Measurements from ENCODE around the gene FAM193B.

Gene FAM193B

GRCh38 chr5:177554474-177555111, at the start of gene FAM193B:
Gene FAM193B (minus strand): TSS chr5:177554563. CDS start chr5:177554458, 105 bp downstream.
- H3K9me3 ChIP-seq (ENCODE audit: control insufficient read depth, insufficient read depth, low read length), result no peaks in the 10 kb centered on the region
- peaks cover 7% of the 10 kb centered on the region for H3K4me1 ChIP-seq (ENCODE audit: control insufficient read depth, insufficient read depth, low read length)
- peak within 1 kb of the TSS; percentile 57 for H3K9ac ChIP-seq (ENCODE audit: low read depth, low read length)
- H3K4me3 ChIP-seq (ENCODE audit: low read depth, low read length), result peak within 1 kb of the TSS; percentile 80
- H3K36me3 ChIP-seq (ENCODE audit: control insufficient read depth, insufficient read depth, low read length), result no peaks in the 10 kb centered on the region
- no peaks in the 10 kb centered on the region for H3K27me3 ChIP-seq (ENCODE audit: control insufficient read depth, insufficient read depth, low read length)

GRCh38 chr5:177604116-177604521, 49.8 kb upstream of the FAM193B start:
- Histone ChIP-seq H3K9ac (ENCODE audit: low read depth, low read length) (no peak overlapping the region), H3K4me1 (ENCODE audit: control insufficient read depth, insufficient read depth, low read length) (peaks cover 4% of the 10 kb centered on the region), H3K27me3 (ENCODE audit: control insufficient read depth, insufficient read depth, low read length) (no peaks in the 10 kb centered on the region), H3K4me3 (ENCODE audit: low read depth, low read length) (no peak overlapping the region), H3K9me3 (ENCODE audit: control insufficient read depth, insufficient read depth, low read length) (no peaks in the 10 kb centered on the region), H3K36me3 (ENCODE audit: control insufficient read depth, insufficient read depth, low read length) (peaks cover 7% of the 10 kb centered on the region)

GRCh38 chr5:177603631-177604030, 49.3 kb upstream of the FAM193B start:
- Histone ChIP-seq H3K4me1 (ENCODE audit: control insufficient read depth, insufficient read depth, low read length) (peaks cover 4% of the 10 kb centered on the region), H3K36me3 (ENCODE audit: control insufficient read depth, insufficient read depth, low read length) (peaks cover 2% of the 10 kb centered on the region), H3K9me3 (ENCODE audit: control insufficient read depth, insufficient read depth, low read length) (no peaks in the 10 kb centered on the region), H3K9ac (ENCODE audit: low read depth, low read length) (no peak overlapping the region), H3K4me3 (ENCODE audit: low read depth, low read length) (no peak overlapping the region), H3K27me3 (ENCODE audit: control insufficient read depth, insufficient read depth, low read length) (no peaks in the 10 kb centered on the region)

GRCh38 chr5:177602458-177602830, 48.1 kb upstream of the FAM193B start:
- Histone ChIP-seq H3K36me3 (ENCODE audit: control insufficient read depth, insufficient read depth, low read length) (no peaks in the 10 kb centered on the region), H3K4me3 (ENCODE audit: low read depth, low read length) (no peak overlapping the region), H3K9me3 (ENCODE audit: control insufficient read depth, insufficient read depth, low read length) (no peaks in the 10 kb centered on the region), H3K9ac (ENCODE audit: low read depth, low read length) (no peak overlapping the region), H3K4me1 (ENCODE audit: control insufficient read depth, insufficient read depth, low read length) (no peaks in the 10 kb centered on the region), H3K27me3 (ENCODE audit: control insufficient read depth, insufficient read depth, low read length) (peaks cover 3% of the 10 kb centered on the region)

- H3K9ac ChIP-seq (ENCODE audit: low read depth, low read length), result no peak overlapping the region
- H3K4me1 ChIP-seq (ENCODE audit: control insufficient read depth, insufficient read depth, low read length), result no peaks in the 10 kb centered on the region
- no peaks in the 10 kb centered on the region for H3K36me3 ChIP-seq (ENCODE audit: control insufficient read depth, insufficient read depth, low read length)
- H3K4me3 ChIP-seq (ENCODE audit: low read depth, low read length), result no peak overlapping the region
- peaks cover 3% of the 10 kb centered on the region for H3K27me3 ChIP-seq (ENCODE audit: control insufficient read depth, insufficient read depth, low read length)
- no peaks in the 10 kb centered on the region for H3K9me3 ChIP-seq (ENCODE audit: control insufficient read depth, insufficient read depth, low read length)
Measured at GRCh38 chr5:177601577-177602457, 47.5 kb upstream of the FAM193B start.

GRCh38 chr5:177601126-177601525, 46.8 kb upstream of the FAM193B start:
- no peak overlapping the region for H3K9ac ChIP-seq (ENCODE audit: low read depth, low read length)
- H3K36me3 ChIP-seq (ENCODE audit: control insufficient read depth, insufficient read depth, low read length), result peaks cover under 1% of the 10 kb centered on the region
- H3K27me3 ChIP-seq (ENCODE audit: control insufficient read depth, insufficient read depth, low read length), result peaks cover 3% of the 10 kb centered on the region
- peak overlapping the region; percentile 51 for H3K4me3 ChIP-seq (ENCODE audit: low read depth, low read length)
- no peaks in the 10 kb centered on the region for H3K9me3 ChIP-seq (ENCODE audit: control insufficient read depth, insufficient read depth, low read length)
- no peaks in the 10 kb centered on the region for H3K4me1 ChIP-seq (ENCODE audit: control insufficient read depth, insufficient read depth, low read length)

- H3K4me3 ChIP-seq (ENCODE audit: low read depth, low read length), result peak overlapping the region; percentile 51
- no peaks in the 10 kb centered on the region for H3K9me3 ChIP-seq (ENCODE audit: control insufficient read depth, insufficient read depth, low read length)
- H3K36me3 ChIP-seq (ENCODE audit: control insufficient read depth, insufficient read depth, low read length), result peaks cover 6% of the 10 kb centered on the region
- H3K9ac ChIP-seq (ENCODE audit: low read depth, low read length), result peak overlapping the region; percentile 55
- peaks cover 3% of the 10 kb centered on the region for H3K27me3 ChIP-seq (ENCODE audit: control insufficient read depth, insufficient read depth, low read length)
- H3K4me1 ChIP-seq (ENCODE audit: control insufficient read depth, insufficient read depth, low read length), result no peaks in the 10 kb centered on the region
Measured at GRCh38 chr5:177600508-177601018, 46.2 kb upstream of the FAM193B start.

- peak within 1 kb of the TSS; percentile 51 for H3K4me3 ChIP-seq (ENCODE audit: low read depth, low read length)
- H3K27me3 ChIP-seq (ENCODE audit: control insufficient read depth, insufficient read depth, low read length), result peaks cover 3% of the 10 kb centered on the region
- H3K4me1 ChIP-seq (ENCODE audit: control insufficient read depth, insufficient read depth, low read length), result no peaks in the 10 kb centered on the region
- peak within 1 kb of the TSS; percentile 55 for H3K9ac ChIP-seq (ENCODE audit: low read depth, low read length)
- H3K36me3 ChIP-seq (ENCODE audit: control insufficient read depth, insufficient read depth, low read length), result peaks cover 12% of the 10 kb centered on the region
- no peaks in the 10 kb centered on the region for H3K9me3 ChIP-seq (ENCODE audit: control insufficient read depth, insufficient read depth, low read length)
Measured at GRCh38 chr5:177599731-177600507, 45.6 kb upstream of the FAM193B start, which contains the start of gene B4GALT7. Gene B4GALT7 (plus strand): TSS chr5:177600132. CDS start chr5:177600211, 79 bp downstream.

GRCh38 chr5:177598477-177598876, 44.1 kb upstream of the FAM193B start:
- H3K36me3 ChIP-seq (ENCODE audit: control insufficient read depth, insufficient read depth, low read length), result peaks cover 27% of the 10 kb centered on the region
- no peaks in the 10 kb centered on the region for H3K4me1 ChIP-seq (ENCODE audit: control insufficient read depth, insufficient read depth, low read length)
- no peak overlapping the region for H3K9ac ChIP-seq (ENCODE audit: low read depth, low read length)
- H3K4me3 ChIP-seq (ENCODE audit: low read depth, low read length), result no peak overlapping the region
- no peaks in the 10 kb centered on the region for H3K9me3 ChIP-seq (ENCODE audit: control insufficient read depth, insufficient read depth, low read length)
- H3K27me3 ChIP-seq (ENCODE audit: control insufficient read depth, insufficient read depth, low read length), result peaks cover 3% of the 10 kb centered on the region

GRCh38 chr5:177596775-177597238, 42.4 kb upstream of the FAM193B start:
- H3K9ac ChIP-seq (ENCODE audit: low read depth, low read length), result no peak overlapping the region
- peaks cover 28% of the 10 kb centered on the region for H3K36me3 ChIP-seq (ENCODE audit: control insufficient read depth, insufficient read depth, low read length)
- H3K27me3 ChIP-seq (ENCODE audit: control insufficient read depth, insufficient read depth, low read length), result peaks cover 3% of the 10 kb centered on the region
- no peaks in the 10 kb centered on the region for H3K4me1 ChIP-seq (ENCODE audit: control insufficient read depth, insufficient read depth, low read length)
- H3K4me3 ChIP-seq (ENCODE audit: low read depth, low read length), result no peak overlapping the region
- no peaks in the 10 kb centered on the region for H3K9me3 ChIP-seq (ENCODE audit: control insufficient read depth, insufficient read depth, low read length)
